GM19463 (cell line): ENCODE results near the gene TFEB.

ENCODE experiments used
- ATAC-seq: cut with Tn5 transposase; IDR thresholded peaks from one replicate; pipeline ENCODE4 v1.9.1; 2021; ENCODE audit warnings: mild to moderate bottlenecking, moderate library complexity; ENCODE audit not compliant: unreplicated experiment

The TFEB gene

DNA sequence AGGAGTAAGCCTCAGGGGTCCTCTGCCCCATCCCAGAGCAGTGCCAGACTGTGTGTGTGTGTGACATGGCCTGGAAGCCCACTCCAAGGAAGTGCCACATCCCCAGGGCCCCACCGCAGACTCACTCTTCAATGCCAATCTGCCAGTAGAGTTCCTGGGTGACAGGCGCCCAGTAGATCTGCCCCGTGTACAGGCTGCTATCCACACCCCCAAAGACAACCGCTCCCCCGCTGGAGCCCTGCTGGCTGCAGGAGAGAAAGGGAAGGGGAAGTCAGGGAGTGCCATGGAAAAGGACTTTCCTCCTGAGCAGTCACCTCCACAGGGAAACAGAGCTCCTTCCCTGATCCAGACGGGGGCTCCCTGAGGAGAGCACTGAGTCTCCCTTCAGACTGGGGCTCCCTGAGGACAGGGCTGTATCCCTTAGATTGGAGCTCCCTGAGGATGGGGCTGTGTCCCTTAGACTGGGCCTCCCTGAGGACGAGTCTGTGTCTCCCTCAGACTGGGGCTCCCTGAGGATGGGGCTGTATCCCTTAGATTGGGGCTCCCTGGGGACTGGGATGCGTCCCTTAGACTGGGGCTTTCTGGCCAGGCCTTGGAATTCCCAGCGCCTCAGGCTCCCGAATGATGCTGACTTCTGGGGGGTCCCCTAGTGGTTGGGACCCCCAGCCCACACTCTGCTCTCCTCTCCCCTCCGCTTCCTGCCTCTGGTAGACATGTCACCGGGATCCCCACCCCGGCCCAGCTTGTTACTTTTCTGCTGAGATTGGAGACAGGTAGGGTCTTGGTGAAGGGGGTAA lies 5.2 kb upstream of the TFEB start:
- ATAC-seq = no peak

DNA sequence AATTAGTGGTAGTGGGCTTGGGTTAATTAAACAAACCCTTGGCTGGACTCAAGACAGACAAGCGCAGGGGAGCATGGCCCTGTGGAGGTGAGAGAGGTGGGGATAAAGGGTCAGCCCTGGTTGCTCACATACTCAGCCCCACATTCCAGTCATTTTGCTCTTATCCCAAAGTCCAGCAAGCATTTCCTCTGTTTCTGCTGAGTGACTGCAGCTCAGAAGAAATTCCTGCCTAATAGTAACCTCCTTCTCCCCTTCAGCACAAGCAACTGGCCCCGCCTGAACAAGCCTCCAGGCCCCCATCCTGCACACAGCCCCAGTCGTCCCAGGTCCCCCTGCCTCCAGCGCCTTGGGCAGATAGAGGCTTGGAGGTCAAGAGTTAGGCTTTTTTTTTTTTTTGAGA lies 3.6 kb upstream of the TFEB start:
- ATAC-seq = no peak

DNA sequence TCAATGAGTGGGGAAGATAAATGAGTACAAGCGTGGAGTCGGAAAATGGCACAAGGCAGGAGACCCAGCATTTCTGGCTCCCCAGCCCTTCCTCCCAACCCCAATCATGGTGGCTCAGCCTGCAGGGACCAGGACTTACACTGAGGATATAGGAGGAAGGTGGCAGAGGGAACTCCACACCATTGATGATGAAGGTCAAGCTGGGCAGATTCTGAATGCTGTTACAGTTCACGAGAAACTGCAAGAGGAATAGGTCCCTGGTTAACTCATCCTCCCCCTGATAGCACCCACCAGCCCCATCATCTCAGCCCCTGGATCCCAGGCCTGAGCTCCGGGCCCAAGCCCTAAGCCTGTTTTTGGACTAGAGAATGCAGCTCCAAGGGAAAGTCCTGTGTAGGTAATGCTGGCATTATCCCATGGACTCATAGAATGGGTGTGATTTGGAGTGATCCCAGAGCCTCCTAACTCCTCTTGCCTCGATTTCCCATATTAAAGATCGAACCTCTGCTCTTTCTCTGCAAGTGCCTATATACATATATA lies 2.3 kb upstream of the TFEB start:
- ATAC-seq = no peak

DNA sequence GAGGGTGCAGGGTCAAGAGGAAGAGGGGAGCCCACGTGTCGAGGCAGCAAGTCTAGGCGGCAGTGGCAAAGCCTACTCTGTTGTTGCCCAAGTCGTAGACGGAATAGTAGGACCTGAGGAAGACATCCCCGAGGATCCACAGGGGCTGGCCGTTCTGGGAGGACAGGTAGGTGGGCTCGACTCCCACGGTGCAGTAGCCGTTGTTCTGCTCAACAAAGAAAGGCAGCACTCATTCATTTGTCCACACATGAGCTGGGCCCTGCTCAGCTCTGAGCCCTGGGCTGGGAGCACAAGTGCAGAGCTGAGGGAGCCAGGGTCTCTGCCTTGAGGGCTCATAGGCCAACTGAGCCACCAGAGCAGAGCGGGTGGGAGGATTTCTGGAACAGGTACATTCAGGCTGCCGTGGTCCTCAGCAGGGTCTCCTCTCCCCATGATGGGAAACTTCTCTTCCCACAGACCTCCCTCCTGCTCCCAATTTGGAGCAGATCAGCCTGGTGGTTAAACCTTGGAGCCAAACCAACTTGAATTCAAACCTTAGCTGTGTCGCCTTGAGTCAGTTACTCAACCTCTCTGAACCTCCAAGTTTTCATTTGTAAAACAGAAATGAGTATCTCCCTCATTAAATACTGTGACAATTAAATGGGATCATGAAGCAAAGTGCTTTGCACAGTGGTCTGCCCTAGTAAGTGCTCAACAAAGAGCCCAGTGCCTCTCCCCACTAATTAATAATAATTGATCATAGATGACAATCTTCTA lies 1.6 kb upstream of the TFEB start:
- no peak for ATAC-seq

DNA sequence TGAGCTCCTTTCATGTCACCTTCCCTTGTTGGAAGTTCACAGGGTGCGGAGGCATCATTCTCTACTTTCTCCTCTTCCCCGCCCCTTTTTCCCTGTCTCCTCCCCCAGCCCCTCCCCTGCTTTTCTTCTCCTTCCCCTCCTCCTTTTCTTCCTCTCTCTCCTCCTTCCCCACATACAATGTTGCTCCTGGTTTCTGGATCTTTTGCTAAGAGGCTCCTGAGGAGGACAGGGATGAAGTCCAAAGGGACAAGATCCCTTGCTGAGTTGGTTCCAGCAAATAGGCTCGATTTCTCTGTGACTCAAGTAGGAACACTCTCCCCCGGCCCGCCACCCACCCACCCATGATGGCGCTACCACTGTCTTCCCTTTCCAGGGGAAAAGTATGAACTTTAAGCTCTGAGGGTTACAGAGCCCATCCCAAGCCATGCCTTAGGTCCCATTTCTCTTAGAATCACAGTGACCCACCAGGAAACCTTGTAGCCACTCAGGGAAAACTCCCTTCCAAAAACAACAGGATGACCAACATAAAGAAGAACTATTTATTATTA lies 852 bp upstream of the TFEB start:
- ATAC-seq = no peak

DNA sequence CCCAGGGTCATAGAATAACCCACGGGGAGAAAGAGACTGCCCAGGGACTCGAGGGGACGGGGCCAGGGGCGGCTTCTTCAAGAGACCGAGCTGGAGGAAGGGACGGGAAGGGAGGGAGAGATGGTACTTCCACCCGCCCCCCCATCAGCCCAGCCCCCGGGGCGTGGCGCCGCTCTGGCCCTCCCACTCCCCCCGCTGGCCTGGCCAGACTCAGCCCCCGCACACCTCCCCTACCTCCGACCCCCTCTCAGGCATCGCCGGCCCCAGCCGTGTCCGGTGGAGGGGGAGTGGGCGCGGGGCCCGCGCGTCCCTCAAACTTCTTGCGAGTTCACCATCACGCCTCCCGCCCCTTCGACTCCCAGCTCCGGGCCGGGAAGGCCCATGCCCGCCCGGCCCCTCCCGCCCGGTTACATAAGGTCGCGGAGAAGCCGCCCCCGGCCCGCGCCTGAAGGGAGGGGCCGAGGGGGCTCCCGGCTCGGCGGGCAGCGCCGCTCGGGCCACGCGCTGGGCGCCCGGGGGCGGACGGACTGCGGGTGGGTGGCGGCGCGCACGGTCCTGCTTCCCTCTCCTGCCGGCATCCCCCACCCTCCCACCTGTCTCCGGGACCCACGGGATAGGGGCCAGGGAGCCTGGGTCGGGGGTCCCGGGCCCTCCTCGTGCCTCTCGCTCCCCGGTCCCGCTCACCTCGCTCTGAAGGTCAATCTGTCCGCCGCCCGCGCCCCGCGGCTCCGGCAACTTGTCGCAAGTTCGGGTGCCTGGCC lies 562 bp downstream of the TFEB start:
- peak; percentile 20 for ATAC-seq

DNA sequence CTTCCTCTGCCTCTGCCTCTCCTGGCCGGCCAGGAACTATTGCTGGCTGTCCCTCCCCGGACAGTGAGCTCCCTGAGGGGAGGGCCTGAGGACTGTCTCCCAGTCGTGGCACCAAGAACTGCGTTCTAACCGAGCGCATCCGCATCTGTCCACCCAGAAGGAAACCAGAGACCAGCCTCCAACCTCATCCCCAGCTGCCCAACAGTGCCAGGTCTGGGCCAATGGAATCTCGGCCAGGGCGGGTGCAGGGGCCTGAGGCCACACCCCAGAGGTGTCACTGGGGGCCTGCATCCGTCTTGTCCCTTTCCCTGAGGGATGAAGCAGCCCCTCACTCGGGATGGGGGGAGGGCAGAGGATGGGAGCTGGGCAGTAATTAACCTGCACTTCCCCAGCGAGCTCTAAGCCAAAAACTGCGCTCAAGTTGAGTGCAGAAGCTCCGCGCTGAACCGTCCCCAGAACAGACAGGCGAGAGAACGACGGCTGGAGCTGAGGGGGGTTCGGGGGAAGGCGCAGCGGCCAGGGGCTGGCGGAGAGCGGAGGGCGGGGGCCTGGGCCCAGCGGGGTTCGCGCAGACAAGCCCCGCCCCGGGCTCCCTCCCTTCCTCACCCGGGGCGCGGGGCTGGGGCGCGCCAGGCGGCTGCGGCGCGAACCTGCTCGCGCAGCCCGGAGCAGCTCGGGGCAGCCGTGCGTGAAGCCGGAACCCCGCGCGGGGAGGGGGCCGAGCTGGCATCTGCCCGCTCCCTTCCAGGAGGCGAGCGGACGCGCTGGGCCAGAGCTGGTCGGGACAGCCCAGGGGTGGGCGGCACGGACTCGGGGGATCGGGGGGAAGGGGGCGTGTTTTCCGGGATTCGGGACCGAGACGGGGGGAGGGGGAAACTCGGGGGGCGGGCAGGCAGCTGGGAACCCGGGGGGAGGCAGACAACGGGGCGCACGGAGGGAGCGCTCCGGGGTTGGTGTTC lies 1.4 kb downstream of the TFEB start:
- ATAC-seq = peak; percentile 48

DNA sequence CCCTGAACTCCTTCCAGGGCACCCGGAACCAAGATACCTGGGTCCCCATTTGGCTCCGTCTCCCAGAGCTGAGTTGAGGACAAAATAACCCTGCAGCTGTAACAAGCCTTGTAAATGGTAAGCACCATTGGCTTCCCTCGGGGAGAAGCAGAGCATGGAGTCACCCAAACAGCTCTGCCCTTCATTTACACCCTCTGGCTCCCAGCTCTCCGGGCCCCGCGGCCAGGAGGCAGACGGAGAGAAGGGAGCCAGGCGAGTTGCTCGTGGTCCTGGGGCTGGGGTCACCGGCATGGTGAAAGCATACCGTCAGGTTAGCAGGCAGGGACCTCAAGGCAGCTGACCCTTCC lies 2.1 kb downstream of the TFEB start:
- no peak for ATAC-seq

DNA sequence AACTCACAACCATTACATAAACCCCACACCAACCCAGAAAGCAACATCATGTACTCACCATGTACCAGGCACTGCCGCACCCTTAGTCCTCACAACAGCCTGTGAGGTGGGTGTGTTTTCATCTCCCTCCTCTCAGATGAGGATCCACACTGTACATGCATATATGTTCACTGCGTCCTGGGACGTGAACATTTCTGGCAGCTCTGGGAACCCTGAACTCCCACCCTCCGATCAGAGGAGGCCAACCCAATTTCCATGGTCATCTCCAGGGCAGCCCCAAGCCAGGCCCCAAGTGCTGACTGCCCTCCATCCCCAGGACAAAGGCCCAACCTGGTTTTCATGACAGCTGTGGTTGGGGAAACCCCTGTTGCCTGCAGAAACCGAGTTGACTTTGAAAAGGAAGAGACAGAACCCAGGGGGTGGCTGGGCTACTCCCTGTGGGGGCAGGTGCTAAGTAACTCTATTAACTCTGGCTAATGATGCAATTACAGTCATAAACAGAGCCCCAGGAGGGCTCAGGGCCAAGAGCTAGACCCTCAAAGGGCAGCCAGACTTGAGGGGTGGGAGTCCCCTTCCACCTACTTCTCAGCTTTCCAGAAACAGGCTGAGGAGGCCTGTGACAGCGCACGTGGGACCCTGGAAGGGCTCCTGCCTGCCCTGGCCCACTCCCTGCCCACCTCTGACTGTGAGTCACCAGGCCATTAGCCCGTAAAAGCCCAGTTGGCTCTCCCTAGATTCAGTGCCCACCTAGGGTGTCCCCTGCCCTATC lies 2.6 kb downstream of the TFEB start:
- peak; percentile 33 for ATAC-seq

DNA sequence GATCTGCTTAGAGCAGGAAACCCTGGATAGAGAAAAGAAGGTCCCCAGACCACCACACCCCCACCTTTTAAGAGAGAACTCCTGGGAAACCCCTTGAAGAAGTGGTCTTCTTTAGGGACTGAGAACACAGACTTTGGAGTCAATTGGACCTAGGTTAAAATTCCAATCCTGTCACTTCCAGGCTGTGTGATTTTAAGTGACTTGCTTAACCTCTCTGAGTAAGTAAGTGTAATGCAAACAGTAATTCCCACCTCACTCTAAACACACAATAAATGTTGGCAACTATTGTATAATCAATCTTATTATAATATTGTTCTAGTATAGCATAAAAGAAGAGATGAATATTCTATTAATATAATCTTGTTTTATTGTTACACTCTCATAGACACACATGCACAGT lies 3.3 kb downstream of the TFEB start:
- ATAC-seq = no peak

DNA sequence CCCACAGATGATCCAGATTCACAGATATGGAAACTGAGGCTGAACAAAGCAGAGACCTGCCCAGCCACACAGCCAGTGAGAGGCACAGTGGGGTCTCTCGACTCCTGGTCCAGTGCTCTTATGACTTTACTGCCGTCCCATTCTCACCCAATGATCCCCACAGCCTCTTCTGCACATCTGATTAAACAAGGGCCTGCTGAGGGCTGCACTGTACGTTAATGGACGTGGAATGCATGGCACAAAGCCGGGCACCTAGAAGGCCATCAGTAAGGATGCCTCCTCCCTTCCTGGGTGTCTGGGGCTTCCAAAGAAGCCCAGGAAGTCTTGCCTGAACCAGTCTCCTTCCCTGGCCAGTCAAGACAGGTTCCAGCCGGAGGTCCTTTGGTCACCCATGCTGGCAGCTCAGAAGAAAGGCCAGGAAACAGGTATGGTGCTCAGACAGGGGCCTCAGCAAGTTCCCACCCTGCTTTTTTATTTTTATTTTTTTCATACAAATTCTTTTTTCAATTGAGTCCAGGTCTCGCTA lies 3.8 kb downstream of the TFEB start:
- ATAC-seq = no peak

DNA sequence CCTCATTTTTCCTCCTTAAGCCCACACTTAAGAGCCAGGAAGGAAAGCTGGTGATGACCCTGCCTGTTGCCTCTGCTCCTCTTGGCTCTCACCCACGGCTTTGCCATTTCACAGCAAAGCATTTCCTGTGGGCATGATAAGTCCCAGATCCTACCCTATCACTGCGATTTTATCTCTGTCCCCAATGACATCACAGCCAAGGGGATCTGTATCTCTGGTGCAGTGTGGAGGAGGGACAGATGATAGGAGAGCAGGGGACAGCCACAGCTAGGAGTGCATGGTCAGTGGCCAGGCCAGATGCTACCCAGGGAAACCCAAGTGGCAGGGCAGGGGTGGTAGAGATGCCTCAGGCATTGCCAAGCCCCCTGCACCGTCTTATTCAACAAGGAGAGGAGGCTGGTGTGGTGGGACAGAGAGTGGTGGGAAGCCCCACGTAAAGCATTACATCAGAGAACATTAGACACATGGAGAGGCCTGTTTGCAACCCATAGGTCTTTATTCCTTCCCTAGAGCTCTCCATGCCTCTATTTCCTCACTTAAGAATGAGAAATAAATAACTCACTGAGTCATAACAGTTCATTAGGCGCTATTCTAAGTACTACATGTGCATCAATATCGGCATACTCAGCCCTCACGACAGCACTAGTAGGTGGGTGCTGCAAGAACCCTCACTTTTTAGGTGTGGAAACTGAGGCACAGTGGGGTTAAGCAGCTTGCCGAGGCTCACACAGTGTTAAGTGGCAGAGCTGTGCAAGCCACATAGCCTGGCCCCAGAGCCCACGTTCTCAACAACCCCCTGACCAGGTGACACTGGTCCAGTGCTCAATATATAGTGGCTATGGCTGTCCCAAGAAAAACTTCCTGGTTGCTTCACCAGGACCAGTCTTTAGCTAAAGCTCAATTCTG lies 4.6 kb downstream of the TFEB start:
- no peak for ATAC-seq

DNA sequence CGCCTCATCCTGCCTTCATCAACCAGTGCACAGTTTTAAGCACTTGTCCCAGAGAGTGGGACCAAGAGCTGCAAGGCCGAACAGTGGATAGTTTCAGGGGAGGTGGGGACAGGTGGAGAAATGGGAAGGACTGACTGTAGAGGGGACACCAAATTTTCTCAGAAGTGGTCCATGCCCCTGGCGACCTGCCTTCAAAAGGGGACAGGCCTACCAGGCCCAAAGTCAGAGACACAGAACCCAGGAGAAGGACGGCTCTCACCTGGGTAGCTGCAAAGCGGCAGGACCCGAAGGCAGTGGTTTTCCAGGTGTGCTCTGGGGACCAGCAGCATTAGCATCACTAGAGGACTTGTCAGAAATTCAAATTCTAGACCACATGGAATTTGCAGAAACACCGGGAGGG lies 5.8 kb downstream of the TFEB start:
- ATAC-seq = no peak

DNA sequence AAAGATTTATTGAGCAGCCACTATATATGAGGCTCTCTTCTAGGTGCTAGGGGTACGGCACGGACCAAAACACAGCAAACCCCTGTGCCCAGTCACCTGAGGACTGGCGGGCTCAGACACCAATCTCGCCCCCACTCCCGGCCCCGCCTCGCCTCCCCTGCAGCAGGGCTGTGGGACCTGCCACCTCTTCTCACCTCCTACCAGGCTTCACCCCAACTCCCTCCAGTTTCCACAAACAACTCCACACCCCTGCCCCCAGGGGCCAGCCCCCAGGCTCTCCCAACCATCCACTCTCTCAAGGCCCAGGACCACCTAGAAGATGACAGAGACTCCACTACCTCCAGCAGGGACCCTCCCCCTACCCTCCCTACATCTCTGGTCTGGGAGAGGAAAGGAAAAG lies 6.5 kb downstream of the TFEB start:
- ATAC-seq = no peak

DNA sequence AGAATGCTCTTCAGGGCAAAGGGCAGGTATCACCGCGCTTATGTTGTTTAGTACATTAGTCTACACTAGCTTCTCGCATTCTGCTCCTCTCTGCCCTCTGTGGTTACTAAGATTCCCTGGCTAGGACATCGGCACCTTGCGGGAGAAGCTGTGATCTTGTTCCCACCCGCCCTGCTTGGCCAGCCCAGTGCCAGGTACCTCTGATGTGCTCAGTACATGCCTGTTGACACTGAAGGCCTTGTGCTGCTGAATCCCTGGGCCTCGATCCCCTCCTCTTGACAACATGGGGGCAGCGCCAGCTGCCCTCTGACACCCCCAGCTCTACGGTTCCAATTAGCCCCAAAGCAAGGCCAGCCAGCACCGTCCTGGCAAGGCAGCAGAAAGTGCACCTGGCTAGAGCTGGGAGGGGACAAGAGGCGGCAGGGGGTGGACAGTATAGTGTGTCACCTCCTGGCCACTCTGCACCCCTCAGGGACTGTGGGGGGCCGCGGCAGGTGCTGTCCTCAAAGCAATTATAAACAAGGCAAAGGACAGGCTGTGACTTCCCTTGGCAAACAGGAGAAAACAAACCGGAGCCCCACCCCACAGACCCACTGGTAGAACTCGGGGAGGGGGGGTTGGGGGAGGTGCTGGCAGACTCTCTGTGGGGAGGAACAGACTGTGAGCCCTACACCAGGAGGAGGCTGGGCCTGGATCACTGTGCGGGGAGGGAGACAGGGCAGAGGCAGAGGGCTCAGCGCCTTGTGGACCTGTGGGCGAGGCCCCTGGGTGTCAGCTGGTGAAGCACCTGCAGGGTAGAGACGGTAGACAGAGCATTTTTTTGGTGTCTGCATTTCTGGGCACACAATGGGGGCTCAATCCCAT lies 7.1 kb downstream of the TFEB start:
- no peak for ATAC-seq

DNA sequence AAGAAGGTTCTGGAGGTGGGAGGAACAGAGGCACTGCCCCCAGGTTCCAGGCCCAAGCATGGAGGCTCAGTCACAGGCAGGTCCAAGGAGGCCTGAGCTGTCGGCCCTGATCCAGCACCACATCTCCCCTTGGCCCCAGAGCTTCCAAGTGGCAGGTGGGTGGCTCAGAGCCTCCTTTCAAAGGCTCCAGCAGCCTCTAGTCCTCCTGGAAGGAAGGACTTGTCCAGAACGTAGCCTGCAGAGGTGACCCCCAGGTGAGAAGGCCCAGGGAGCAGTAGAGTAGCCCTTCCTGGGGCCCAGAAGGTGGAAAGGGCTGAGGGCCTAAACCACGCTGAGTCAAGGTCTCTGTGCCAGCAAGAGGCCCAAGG lies 7.7 kb downstream of the TFEB start:
- ATAC-seq = no peak

DNA sequence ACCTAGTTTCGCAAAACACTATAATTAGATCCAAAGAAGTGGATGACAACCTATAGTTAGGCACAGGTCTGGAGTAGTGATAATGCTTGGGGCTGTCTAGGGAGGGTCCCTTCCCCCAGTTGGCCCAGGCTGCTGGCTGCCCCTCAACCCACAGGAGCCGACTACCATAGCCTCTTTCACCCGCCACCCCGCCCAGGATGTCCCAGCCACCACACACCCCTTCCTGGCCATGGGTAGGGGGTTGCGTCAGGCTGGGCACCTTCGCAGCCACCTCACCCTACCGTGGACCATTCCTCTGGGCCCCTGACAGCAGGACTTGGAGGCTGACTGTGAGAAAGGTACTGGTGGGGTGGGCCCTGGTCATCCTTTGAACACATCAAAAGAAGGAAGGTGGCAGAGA lies 8.5 kb downstream of the TFEB start:
- no peak for ATAC-seq
